ENCODE measurements around the gene KLKB1.

The KLKB1 gene

GRCh38 chr4:186227221-186227620 lies at the start of gene KLKB1:
Gene KLKB1 (plus strand): TSS chr4:186227507. CDS start chr4:186228196, 689 bp downstream.
- DNase-seq: no peak

GRCh38 chr4:186188107-186188506 lies 39.2 kb upstream of the KLKB1 start:
- DNase-seq: no peak

- DNase-seq: no peak
These were observed 37.7 kb upstream of the KLKB1 start for GRCh38 chr4:186189656-186190055.

GRCh38 chr4:186190581-186191199 lies 36.6 kb upstream of the KLKB1 start:
- DNase-seq: no peak

GRCh38 chr4:186191200-186192065 lies 35.9 kb upstream of the KLKB1 start, which contains the start of gene CYP4V2:
Gene CYP4V2 (plus strand): TSS chr4:186191567. CDS start chr4:186191824, 257 bp downstream.
- no peak for DNase-seq

- no peak for DNase-seq
These were observed 35.2 kb upstream of the KLKB1 start for GRCh38 chr4:186192066-186192612.

- no peak for DNase-seq
These were observed 33.5 kb upstream of the KLKB1 start for GRCh38 chr4:186193851-186194250.

GRCh38 chr4:186196063-186196462 lies 31.2 kb upstream of the KLKB1 start:
- DNase-seq: no peak

- no peak for DNase-seq
These were observed 26.8 kb upstream of the KLKB1 start for GRCh38 chr4:186200516-186200915.

GRCh38 chr4:186201010-186201409 lies 26.3 kb upstream of the KLKB1 start:
- no peak for DNase-seq

GRCh38 chr4:186201535-186202230 lies 25.6 kb upstream of the KLKB1 start:
- no peak for DNase-seq

- DNase-seq: no peak
These were observed 24.7 kb upstream of the KLKB1 start for GRCh38 chr4:186202490-186203140.

- no peak for DNase-seq
These were observed 23.9 kb upstream of the KLKB1 start for GRCh38 chr4:186203406-186203805.

GRCh38 chr4:186204103-186204559 lies 23.2 kb upstream of the KLKB1 start:
- DNase-seq: no peak

- DNase-seq: no peak
These were observed 22.6 kb upstream of the KLKB1 start for GRCh38 chr4:186204686-186205085.

- no peak for DNase-seq
These were observed 22.2 kb upstream of the KLKB1 start for GRCh38 chr4:186205156-186205555.

- no peak for DNase-seq
These were observed 10.8 kb upstream of the KLKB1 start for GRCh38 chr4:186216465-186217024.

- no peak for DNase-seq
These were observed 9.5 kb upstream of the KLKB1 start for GRCh38 chr4:186217733-186218293.

- no peak for DNase-seq
These were observed 5.7 kb upstream of the KLKB1 start for GRCh38 chr4:186221624-186222023.

- no peak for DNase-seq
These were observed 1.5 kb upstream of the KLKB1 start for GRCh38 chr4:186225848-186226247.

- DNase-seq: no peak
These were observed 652 bp upstream of the KLKB1 start for GRCh38 chr4:186226521-186227189.

Data from KG1 (cell line).